Natural killer cell treated with Interleukin-12 subunit alpha and Interleukin-12 subunit beta and Interleukin-15 and Interleukin-18, amount 100 ng/mL, for 72 hours (primary cell): ENCODE results near the gene ZFTA. TPM values are rescaled to one million over a fixed set of nuclear protein-coding genes. Genes with fewer than 3 reads are reported as not detected.

Source experiments
- ATAC-seq, 2 donors: fragments of 150-1000 bp; cut with Tn5 transposase in 1 of 2; sonication (Bioruptor Pico), chemical (Tn5 transposase) in 1 of 2; 2 replicates each; pipeline ENCODE4 v1.10.0; 2021
- DNase-seq: peaks from one replicate; pipeline ENCODE4 v3.0.0; 2022; ENCODE audit warnings: low spot score
- H3K27ac Mint-ChIP-seq, 2 donors: 1 replicate in 1 of 2; 2 replicates in 1 of 2; pipeline ENCODE4 v1.8.0; 2022; ENCODE audit warnings: mixed read lengths in 2 of 2, mild to moderate bottlenecking in 1 of 2, moderate library complexity in 1 of 2
- H3K27me3 Mint-ChIP-seq, 2 donors: 1 replicate in 1 of 2; 2 replicates in 1 of 2; pipeline ENCODE4 v1.8.0; 2022; ENCODE audit warnings: mixed read lengths in 2 of 2
- H3K36me3 Mint-ChIP-seq: one replicate; pipeline ENCODE4 v1.8.0; 2022; ENCODE audit warnings: mixed read lengths
- H3K4me1 Mint-ChIP-seq, 2 donors: 1 replicate in 1 of 2; 2 replicates in 1 of 2; pipeline ENCODE4 v1.8.0; 2022; ENCODE audit warnings: low read depth in 2 of 2, mixed read lengths in 2 of 2, mild to moderate bottlenecking in 1 of 2
- H3K4me3 Mint-ChIP-seq: one replicate; pipeline ENCODE4 v1.8.0; 2022; ENCODE audit warnings: mixed read lengths
- H3K9me3 Mint-ChIP-seq: 2 replicates; pipeline ENCODE4 v1.8.0; 2022; ENCODE audit warnings: mixed read lengths
- total RNA-seq, 2 donors: library from RNA; stranded (reverse); gene quantifications; one replicate each; pipeline ENCODE4 v1.2.3, GENCODE V29; 2022

The ZFTA gene
- total RNA-seq, 2 donors from 2014 or later = 5.0 to 7.6 TPM

- Mint-ChIP-seq H3K27ac (peak overlapping the region; percentile 55 to 96), H3K27me3 (peaks cover 10 to 15% of the 10 kb centered on the region in 2 donors), H3K4me3 (peak overlapping the region; percentile 94), H3K36me3 (no peaks in the 10 kb centered on the region), H3K4me1 (peaks cover 7 to 8% of the 10 kb centered on the region in 2 donors), H3K9me3 (no peaks in the 10 kb centered on the region)
- ATAC-seq = peak; percentile 9 to 37
- DNase-seq = no peak
Observed at GRCh38 chr11:63767565-63768236, 874 bp downstream of the ZFTA start.

DNA sequence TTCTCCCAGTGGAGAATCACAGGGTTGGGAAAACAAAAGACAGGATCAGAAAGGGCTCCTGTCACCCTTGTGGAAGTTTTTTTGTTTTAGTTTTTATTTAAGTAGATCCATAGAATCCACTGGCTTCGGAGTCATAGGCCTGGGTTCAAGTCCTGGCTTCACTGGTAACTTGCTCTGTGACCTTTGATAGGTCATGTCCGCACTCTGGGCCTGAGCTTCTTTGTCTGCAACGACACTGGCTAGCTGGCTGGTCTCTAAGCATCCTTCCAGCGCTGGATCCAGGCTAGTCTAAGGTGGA is 1.4 kb downstream of the ZFTA start:
- Mint-ChIP-seq H3K27ac (peak overlapping the region; percentile 55 to 96), H3K4me1 (peaks cover 7 to 8% of the 10 kb centered on the region in 2 donors), H3K4me3 (peak overlapping the region; percentile 94), H3K27me3 (peaks cover 9 to 13% of the 10 kb centered on the region in 2 donors), H3K36me3 (no peaks in the 10 kb centered on the region), H3K9me3 (no peaks in the 10 kb centered on the region)
- ATAC-seq (no peak), DNase-seq (no peak)

DNA sequence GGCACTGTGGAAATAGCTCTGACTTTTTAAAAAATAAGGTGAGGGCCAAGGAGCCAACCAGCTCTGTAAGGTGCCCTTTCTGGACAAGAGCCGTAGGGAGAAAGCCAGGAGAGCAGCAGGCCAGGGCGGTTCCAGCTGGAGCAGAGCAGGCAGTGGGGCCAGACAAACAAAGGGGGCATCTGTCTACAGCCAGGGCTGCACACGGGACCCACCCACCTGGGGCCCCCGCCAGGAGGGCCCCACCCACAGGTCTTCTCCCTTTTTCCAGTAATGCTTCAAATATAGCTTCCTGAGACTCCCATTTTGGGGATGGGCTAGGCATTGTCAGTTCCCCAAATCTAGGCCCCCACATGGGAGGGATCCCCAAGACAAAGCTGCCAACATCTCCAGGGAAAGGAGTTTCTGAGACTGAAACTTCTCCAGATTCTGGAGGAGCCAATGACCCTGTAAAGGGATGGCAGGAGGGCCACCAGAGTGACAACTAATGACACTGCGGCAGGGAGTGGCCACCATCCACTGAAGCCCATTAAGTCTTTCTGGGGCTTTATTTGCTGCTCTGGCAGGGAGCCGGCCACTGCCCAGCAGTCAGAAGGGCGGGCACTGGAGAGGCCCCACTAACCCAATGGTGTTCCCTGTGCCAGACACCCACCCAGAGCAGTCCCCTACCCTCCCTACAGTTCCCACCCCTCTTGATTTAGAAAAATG is 1.9 kb downstream of the ZFTA start:
- peaks cover 7% of the 10 kb centered on the region in 2 donors for H3K27me3 Mint-ChIP-seq
- no peak overlapping the region for H3K27ac Mint-ChIP-seq
- no peaks in the 10 kb centered on the region for H3K9me3 Mint-ChIP-seq
- H3K4me3 Mint-ChIP-seq = peak overlapping the region; percentile 94
- no peaks in the 10 kb centered on the region for H3K36me3 Mint-ChIP-seq
- DNase-seq = no peak
- no peak for ATAC-seq
- peaks cover 7 to 8% of the 10 kb centered on the region in 2 donors for H3K4me1 Mint-ChIP-seq

DNA sequence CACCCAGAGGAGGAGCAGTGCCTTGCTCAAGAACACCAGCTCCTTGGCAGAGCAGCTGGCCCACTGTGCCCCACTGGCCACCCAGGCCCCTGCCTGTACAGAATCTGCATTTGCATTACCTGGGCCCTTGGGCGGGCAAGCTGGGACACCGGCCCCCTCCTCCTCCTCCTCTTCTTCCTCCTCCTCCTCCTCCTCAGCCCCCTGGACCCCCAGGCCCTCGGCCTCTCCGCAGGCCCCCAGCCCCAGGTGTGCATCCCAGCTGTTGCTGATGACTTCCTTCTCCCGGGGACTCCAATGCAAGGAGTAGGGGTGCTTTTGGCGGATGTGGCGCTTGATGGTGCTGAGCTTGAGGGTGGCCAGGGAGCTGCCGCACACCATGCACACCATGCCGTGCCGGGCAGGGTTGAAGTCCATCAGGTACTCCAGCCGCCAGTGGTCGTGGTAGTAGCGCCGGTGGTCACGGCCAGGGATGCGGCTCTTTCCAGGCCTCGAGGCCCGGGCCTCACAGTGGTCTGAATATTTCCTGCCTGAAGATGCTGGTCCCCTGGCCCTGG is 2.8 kb downstream of the ZFTA start:
- no peaks in the 10 kb centered on the region for H3K36me3 Mint-ChIP-seq
- H3K27me3 Mint-ChIP-seq = peaks cover 0 to 2% of the 10 kb centered on the region in 2 donors
- no peak overlapping the region for H3K27ac Mint-ChIP-seq
- DNase-seq (no peak), ATAC-seq (no peak)
- no peak overlapping the region for H3K4me3 Mint-ChIP-seq
- peaks cover 7 to 8% of the 10 kb centered on the region in 2 donors for H3K4me1 Mint-ChIP-seq
- no peaks in the 10 kb centered on the region for H3K9me3 Mint-ChIP-seq

- peaks cover 7 to 8% of the 10 kb centered on the region in 2 donors for H3K4me1 Mint-ChIP-seq
- H3K27ac Mint-ChIP-seq = no peak overlapping the region
- H3K4me3 Mint-ChIP-seq = no peak overlapping the region
- DNase-seq (no peak), ATAC-seq (no peak)
- no peaks in the 10 kb centered on the region for H3K9me3 Mint-ChIP-seq
- H3K27me3 Mint-ChIP-seq = no peaks in the 10 kb centered on the region
- H3K36me3 Mint-ChIP-seq = no peaks in the 10 kb centered on the region
Observed at GRCh38 chr11:63764679-63765647, 3.6 kb downstream of the ZFTA start.

DNA sequence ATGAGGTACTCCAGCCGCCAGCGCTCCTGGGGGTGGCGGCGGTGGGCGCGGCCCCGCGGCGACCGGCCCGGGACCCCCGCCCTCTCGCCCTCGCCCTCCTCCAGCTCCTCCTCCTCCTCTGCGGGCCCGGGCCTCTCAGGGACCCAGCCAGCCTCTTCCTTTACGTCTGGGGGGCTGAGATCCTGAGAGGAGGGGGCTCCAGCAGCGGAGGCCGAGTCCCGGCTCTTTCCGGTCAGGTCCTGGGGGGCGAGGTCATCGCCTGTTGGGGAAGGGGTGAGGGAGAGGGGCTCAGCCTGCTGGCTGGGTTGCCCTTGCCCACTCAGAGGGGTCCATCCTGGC is 4.3 kb downstream of the ZFTA start:
- H3K4me1 Mint-ChIP-seq = peaks cover 7 to 8% of the 10 kb centered on the region in 2 donors
- DNase-seq (no peak), ATAC-seq (no peak)
- H3K4me3 Mint-ChIP-seq = no peak overlapping the region
- H3K27me3 Mint-ChIP-seq = no peaks in the 10 kb centered on the region
- no peaks in the 10 kb centered on the region for H3K9me3 Mint-ChIP-seq
- H3K27ac Mint-ChIP-seq = no peak overlapping the region
- no peaks in the 10 kb centered on the region for H3K36me3 Mint-ChIP-seq

GRCh38 chr11:63763496-63764339 is 4.9 kb downstream of the ZFTA start:
- DNase-seq (no peak), ATAC-seq (no peak)
- Mint-ChIP-seq H3K9me3 (no peaks in the 10 kb centered on the region), H3K4me1 (peaks cover 7 to 8% of the 10 kb centered on the region in 2 donors), H3K27me3 (no peaks in the 10 kb centered on the region), H3K27ac (no peak overlapping the region), H3K36me3 (no peaks in the 10 kb centered on the region), H3K4me3 (no peak overlapping the region)

DNA sequence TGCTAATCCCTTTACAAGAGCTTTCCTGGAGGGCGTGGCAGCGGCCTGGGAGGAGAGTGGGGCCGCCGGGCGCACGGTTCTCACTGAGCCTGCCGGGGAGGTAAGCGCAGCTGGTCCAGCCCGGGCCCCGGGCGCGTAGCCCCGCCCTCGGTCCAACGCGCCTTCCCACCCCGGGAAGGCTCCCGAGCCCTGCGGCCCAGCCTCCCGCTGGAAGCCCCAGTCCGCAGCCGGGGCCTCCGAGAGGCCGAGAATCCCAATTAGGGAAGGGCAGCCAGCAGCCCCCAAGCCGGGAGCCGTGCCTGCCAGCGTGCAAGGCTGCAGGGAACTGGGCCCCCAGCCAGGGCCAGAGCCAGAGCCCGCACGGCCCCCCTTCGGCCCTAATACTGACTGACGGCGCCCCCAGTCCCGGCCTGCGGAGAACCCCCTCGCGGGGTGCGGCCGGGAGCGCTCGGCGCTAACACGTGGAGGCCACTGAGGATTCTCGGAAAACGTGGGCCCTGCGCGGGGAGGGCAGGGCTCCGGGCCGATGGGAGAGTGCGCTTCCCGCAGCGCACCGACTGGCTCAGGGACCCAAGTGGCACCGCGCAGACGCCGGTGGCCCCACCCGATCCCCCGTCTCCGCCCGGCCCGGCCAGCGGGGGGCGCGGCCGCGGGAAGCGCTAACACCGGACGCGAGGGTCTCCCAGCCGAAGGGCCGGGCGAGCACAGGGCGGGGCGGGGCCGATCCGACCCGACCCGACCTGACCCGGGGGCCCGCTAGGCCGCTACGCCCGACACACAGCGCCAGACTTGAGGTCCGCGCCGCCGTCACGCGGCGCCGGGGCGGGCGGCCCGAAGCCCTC is 5.7 kb downstream of the ZFTA start:
- no peak for ATAC-seq
- H3K27me3 Mint-ChIP-seq = no peaks in the 10 kb centered on the region
- H3K27ac Mint-ChIP-seq = no peak overlapping the region

DNA sequence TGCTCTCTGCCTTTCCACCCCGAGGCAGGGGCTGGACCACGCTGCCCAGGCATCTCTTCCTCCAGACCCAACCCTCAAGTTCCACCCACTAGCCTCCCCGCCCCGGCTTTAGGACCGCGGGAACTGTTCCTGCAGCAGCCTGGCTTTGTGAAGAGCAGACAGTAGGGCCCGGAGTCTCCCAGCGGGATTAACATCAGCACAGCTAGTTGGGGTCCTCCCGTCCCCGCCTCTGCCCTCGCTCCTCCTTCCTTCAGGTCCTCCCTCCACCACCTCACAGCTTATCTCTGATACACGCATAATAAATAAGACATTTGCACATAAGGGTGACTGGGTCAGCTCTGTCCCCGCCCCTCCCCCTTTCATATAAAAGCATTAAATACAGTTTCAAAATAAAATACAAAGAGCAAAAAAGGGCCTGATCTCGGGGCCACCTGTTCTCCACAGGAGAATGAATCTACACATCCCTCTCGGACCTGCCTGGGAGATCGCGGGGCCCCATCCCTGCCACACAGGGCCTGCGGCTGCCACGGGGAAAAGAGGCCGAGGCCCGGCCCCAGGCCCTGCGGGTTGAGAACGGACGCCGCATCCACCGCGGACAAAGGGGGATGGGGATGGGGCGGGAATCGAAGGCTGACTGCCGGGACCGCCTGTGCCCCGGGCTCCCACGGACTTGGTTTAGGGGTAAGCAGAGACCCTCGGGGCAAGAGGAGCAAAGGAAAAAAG is 6.5 kb downstream of the ZFTA start:
- DNase-seq = no peak
- H3K27me3 Mint-ChIP-seq = no peaks in the 10 kb centered on the region
- H3K36me3 Mint-ChIP-seq = no peaks in the 10 kb centered on the region
- H3K9me3 Mint-ChIP-seq = no peaks in the 10 kb centered on the region
- no peak overlapping the region for H3K27ac Mint-ChIP-seq
- peaks cover 0 to under 1% of the 10 kb centered on the region in 2 donors for H3K4me1 Mint-ChIP-seq
- no peak overlapping the region for H3K4me3 Mint-ChIP-seq
- no peak for ATAC-seq

More for the DNA sequence above, 5.7 kb downstream of the ZFTA start:
- Mint-ChIP-seq H3K9me3 (no peaks in the 10 kb centered on the region), H3K36me3 (no peaks in the 10 kb centered on the region), H3K4me1 (peaks cover 7 to 8% of the 10 kb centered on the region in 2 donors), H3K4me3 (no peak overlapping the region)
- DNase-seq = no peak

DNA sequence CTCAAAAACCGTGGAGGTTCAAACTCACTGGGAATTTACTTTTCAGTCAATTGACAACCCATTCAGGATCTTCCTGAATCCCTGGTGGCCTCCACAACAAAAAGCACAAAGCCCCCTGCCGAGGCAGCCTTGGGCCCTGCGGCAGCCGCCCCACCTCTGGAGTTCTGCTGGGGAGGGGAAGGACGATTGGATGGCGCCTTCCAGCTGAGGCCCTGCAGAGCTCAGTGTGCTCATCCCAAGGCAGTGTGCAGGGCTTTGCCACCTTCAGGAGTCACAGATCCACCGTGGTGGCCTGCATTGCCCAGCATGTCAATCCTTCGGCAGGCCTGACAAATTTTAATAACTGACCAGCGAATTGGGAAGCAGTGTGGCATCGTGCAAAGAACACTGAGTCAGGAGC is 7.4 kb downstream of the ZFTA start:
- Mint-ChIP-seq H3K27me3 (no peaks in the 10 kb centered on the region), H3K4me3 (no peak overlapping the region), H3K36me3 (no peaks in the 10 kb centered on the region), H3K9me3 (no peaks in the 10 kb centered on the region), H3K27ac (no peak overlapping the region), H3K4me1 (no peaks in the 10 kb centered on the region)
- no peak for DNase-seq
- no peak for ATAC-seq

DNA sequence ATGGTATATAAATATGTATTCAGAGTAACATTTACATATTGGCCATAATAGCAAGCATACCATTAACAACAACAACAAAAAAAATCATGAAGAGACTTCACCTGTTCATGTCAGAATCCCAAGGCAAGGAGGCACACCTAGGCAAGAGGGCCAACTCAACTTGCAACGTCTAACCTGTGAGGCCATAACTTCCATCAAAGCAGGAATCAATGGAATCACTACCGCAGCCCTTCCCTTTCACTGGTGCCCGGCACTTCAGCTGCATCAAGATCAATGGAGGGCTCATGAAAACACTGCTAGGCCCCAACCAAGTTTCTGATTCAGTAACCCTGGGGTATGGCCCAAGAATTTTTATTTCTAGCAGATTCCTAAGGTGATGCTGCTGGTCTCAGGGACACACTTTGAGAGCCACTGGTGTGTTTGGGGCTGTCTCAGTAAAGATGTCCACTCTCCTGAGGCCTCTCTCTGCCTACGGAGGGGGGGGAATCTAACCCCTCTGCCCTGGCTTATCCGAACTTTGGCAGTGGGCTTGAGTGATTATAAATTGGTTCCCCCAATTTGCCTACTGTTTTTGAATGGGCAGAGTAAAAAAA is 8.0 kb downstream of the ZFTA start:
- Mint-ChIP-seq H3K27me3 (no peaks in the 10 kb centered on the region), H3K4me1 (no peaks in the 10 kb centered on the region), H3K4me3 (no peak overlapping the region), H3K36me3 (no peaks in the 10 kb centered on the region), H3K27ac (no peak overlapping the region), H3K9me3 (no peaks in the 10 kb centered on the region)
- ATAC-seq (no peak), DNase-seq (no peak)
